ENCODE data around the gene SIRT1. TPM values are rescaled to one million over a fixed set of nuclear protein-coding genes. Genes with fewer than 3 reads are reported as not detected.
A peak's percentile ranks its signal among the peaks of the same experiment; 100 is the strongest.

SIRT1 gene
- total and polyA plus RNA-seq, 10 of the 15 experiments (the other 5 are each of a cell fraction or from before 2014, with no cell fraction given): 3.6 to 14.2 (median 10.2) TPM

- no peak for TF ChIP-seq CEBPZ (IDR thresholded peaks at IDR 0.05; ENCODE audit: low read depth, low read length)
Observed at GRCh38 chr10:67858971-67859370, 25.5 kb upstream of the SIRT1 start (continued).

DNA sequence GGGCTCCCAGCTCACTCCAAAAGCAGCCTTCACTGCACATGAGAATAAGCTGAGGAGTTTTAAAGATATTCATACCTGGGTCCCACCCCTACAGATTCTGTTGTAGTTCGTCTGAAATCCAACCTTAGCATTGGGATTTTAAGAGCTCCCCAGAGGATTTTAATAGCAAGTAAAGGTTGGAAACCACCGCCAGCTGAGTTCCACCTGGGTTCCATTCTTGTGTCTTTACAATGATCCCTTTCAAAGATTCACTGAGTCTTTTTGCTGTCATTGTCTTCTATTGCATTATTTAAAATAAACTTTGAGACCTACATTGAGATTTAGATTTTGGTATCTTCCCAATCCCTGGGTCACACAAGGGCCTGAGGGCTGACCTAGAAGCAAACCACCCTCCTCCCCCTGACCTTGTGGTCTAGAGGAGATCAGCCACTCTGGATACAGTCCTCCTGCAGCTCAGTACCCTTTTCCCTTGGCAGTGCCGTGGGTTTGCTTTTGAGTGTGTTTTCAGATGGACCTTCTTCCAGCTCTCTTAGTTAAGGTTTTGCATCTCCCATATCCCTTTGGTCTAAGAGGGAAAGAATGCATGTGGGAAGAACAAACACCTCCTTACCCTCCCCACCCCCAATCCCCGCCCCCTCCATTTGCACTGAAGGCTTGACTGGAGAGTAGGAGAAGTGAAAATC is 22.6 kb upstream of the SIRT1 start:
- Histone ChIP-seq H3K9ac (ENCODE audit: control insufficient read depth, insufficient read depth, low read length) (no peak overlapping the region), H3K9me3 (replicated peaks; ENCODE audit: control insufficient read depth, insufficient read depth, low read length) (no peaks in the 10 kb centered on the region), H2AFZ (ENCODE audit: control insufficient read depth, low read depth, low read length) (no peak overlapping the region), H4K20me1 (ENCODE audit: control insufficient read depth, insufficient read depth) (no peaks in the 10 kb centered on the region), H3K27me3 (replicated peaks in 1 of 2; ENCODE audit: control insufficient read depth in 2 of 2, insufficient read depth in 2 of 2, low read length in 1 of 2) (no peaks in the 10 kb centered on the region), H3K27ac (ENCODE audit: control insufficient read depth, insufficient read depth) (no peak overlapping the region), H3K4me2 (ENCODE audit: control insufficient read depth, insufficient read depth) (no peak overlapping the region), H3K4me1 (ENCODE audit: control insufficient read depth, insufficient read depth, low read length) (no peaks in the 10 kb centered on the region; the same call in 1 of the 2 replicates), H3K36me3 (ENCODE audit: control insufficient read depth in 2 of 2, insufficient read depth in 2 of 2, low read length in 1 of 2) (no peaks in the 10 kb centered on the region), H3K4me3 (no peak overlapping the region), H3K79me2 (ENCODE audit: control insufficient read depth, insufficient read depth, low read length) (no peaks in the 10 kb centered on the region)
- in situ Hi-C loops (cut with MboI) (no loop called here), intact Hi-C loops (cut with micrococcal nuclease; ENCODE audit: unreplicated experiment) (no loop called here)
- WGBS (ENCODE audit: insufficient coverage, insufficient replicate concordance, low lambda C conversion rate, missing lambda C conversion rate): 43% methylated on average over 4 of the region's 4 CpGs
- no peak for TF ChIP-seq STAT3 (IDR thresholded peaks at IDR 0.05; ENCODE audit: low read depth, low read length)
- SMC1A ChIA-PET (ENCODE audit: uncharacterized antibody, unreplicated experiment): interaction anchor here (0.8 to 1.9 kb wide), 11 partner anchors 11 to 440 kb away, joined by 3 to 5 read pairs (median 3); no protein-coding TSS in a partner anchor
- ATAC-seq: 0 out of 3 replicates have a peak, but pooled peaks have one; percentile 18
- no TSS peak for BruUV-seq (replicated peaks)
- CTCF ChIA-PET: interaction anchor here (0.9 to 1.8 kb wide), 7 partner anchors 13 to 440 kb away, joined by 3 to 6 read pairs (median 4); no protein-coding TSS in a partner anchor
- POLR2A ChIA-PET: interaction anchor here (1.0 kb wide), 2 partner anchors 16 to 38 kb away, joined by 3 to 4 read pairs; no protein-coding TSS in a partner anchor
- no peak for DNase-seq (ENCODE audit: low read depth, low spot score)
- FAIRE-seq: no peak
- RAD21 ChIA-PET (ENCODE audit: unreplicated experiment): interaction anchor here (0.7 to 2.7 kb wide), 3 partner anchors 192 to 440 kb away, joined by 3 to 12 read pairs (median 6); no protein-coding TSS in a partner anchor
